K562 (cell line): Measurements from ENCODE around the gene EFCAB9. TPM values are rescaled to one million over a fixed set of nuclear protein-coding genes. Genes with fewer than 3 reads are reported as not detected.

Source experiments
- CEBPB ChIP-seq: fragments of 450-650 bp; IDR thresholded peaks from 2 replicates; pipeline ENCODE4 v1.6.1; 2016; ENCODE audit warnings: missing genetic modification characterization, missing compliant biosample characterization
- DIDO1 ChIP-seq: fragments of 450-650 bp; IDR thresholded peaks from 2 replicates; pipeline ENCODE4 v1.6.1; 2016; ENCODE audit warnings: low read depth, missing biosample characterization, missing genetic modification characterization
- E2F1 ChIP-seq: sonication (generic); formaldehyde crosslinking; IDR thresholded peaks from 2 replicates; pipeline ENCODE4 v1.8.1; 2023; ENCODE audit warnings: mild to moderate bottlenecking, missing genetic modification reagents, moderate library complexity
- ESRRA ChIP-seq: fragments of 450-650 bp; IDR thresholded peaks from 2 replicates; pipeline ENCODE4 v1.6.1; 2014; ENCODE audit warnings: low read depth, mild to moderate bottlenecking, moderate library complexity, borderline replicate concordance
- ETS2 ChIP-seq: IDR thresholded peaks from 2 replicates; pipeline ENCODE4 v1.6.1; 2016; ENCODE audit warnings: borderline replicate concordance, missing genetic modification characterization, mild to moderate bottlenecking, moderate library complexity, missing compliant biosample characterization; ENCODE audit not compliant: poor library complexity, severe bottlenecking
- GABPA ChIP-seq: fragments of 200-800 bp; sonication (Bioruptor generic); conservative IDR thresholded peaks from 2 replicates; pipeline ENCODE4 v1.6.1; 2016; ENCODE audit warnings: low read depth, missing genetic modification characterization, missing compliant biosample characterization
- GABPB1 ChIP-seq: sonication (generic); formaldehyde crosslinking; IDR thresholded peaks from 2 replicates; pipeline ENCODE4 v1.8.0; 2022; ENCODE audit warnings: mild to moderate bottlenecking, missing genetic modification reagents
- GTF2F1 ChIP-seq: IDR thresholded peaks from 2 replicates; pipeline ENCODE4 v1.6.1; 2011; ENCODE audit warnings: low read depth, low read length, improper control_type of control experiment
- L3MBTL2 ChIP-seq: fragments of 450-650 bp; IDR thresholded peaks from 2 replicates; pipeline ENCODE4 v1.6.1; 2016; ENCODE audit warnings: mild to moderate bottlenecking, moderate library complexity
- MLLT1 ChIP-seq, 2 experiments: fragments of 450-650 bp; IDR thresholded peaks; 2 replicates each; pipeline ENCODE4 v1.6.1; 2016
- MTA2 ChIP-seq: fragments of 450-650 bp; IDR thresholded peaks from 2 replicates; pipeline ENCODE4 v1.6.1; 2016; ENCODE audit warnings: low read depth
- NFE2 ChIP-seq: IDR thresholded peaks from 2 replicates; pipeline ENCODE4 v1.6.1; 2014; ENCODE audit warnings: antibody characterized with exemption, low read depth
- NRF1 ChIP-seq, 2 experiments: fragments of 450-650 bp; IDR thresholded peaks in 1 of 2; conservative IDR thresholded peaks in 1 of 2; 2 replicates each; pipeline ENCODE4 v1.6.1; 2014; ENCODE audit warnings: mild to moderate bottlenecking in 2 of 2
- PHTF2 ChIP-seq: fragments of 250-450 bp; sonication (Bioruptor Pico); IDR thresholded peaks from 2 replicates; pipeline ENCODE4 v1.5.0; 2021; ENCODE audit warnings: mild to moderate bottlenecking
- POLR2B ChIP-seq: fragments of 450-650 bp; IDR thresholded peaks from 2 replicates; pipeline ENCODE4 v1.6.1; 2018; ENCODE audit warnings: low read depth; ENCODE audit not compliant: partially characterized antibody
- RCOR1 ChIP-seq, 2 experiments: IDR thresholded peaks; 2 replicates each; pipeline ENCODE4 v1.6.1; 2012; ENCODE audit warnings: low read depth in 2 of 2, low read length in 2 of 2, borderline replicate concordance in 1 of 2, improper control_type of control experiment in 1 of 2
- SMARCA5 ChIP-seq: fragments of 450-650 bp; IDR thresholded peaks from 2 replicates; pipeline ENCODE4 v1.6.1; 2016
- TCF3 ChIP-seq: sonication (generic); formaldehyde crosslinking; IDR thresholded peaks from 2 replicates; pipeline ENCODE4 v1.4.0; 2020; ENCODE audit warnings: mild to moderate bottlenecking, missing genetic modification reagents
- ZC3H8 ChIP-seq: fragments of 450-650 bp; IDR thresholded peaks from 2 replicates; pipeline ENCODE4 v1.6.1; 2017
- ZNF121 ChIP-seq: sonication (generic); formaldehyde crosslinking; conservative IDR thresholded peaks from 2 replicates; pipeline ENCODE4 v1.8.0; 2022; ENCODE audit warnings: missing genetic modification reagents
- ZNF165 ChIP-seq: fragments of 250-450 bp; sonication (Bioruptor Pico); IDR thresholded peaks from 2 replicates; pipeline ENCODE4 v1.4.0; 2020; ENCODE audit warnings: borderline replicate concordance
- ZNF395 ChIP-seq: fragments of 200-800 bp; sonication (Bioruptor generic); IDR thresholded peaks from 2 replicates; pipeline ENCODE4 v1.6.1; 2017; ENCODE audit warnings: missing genetic modification characterization, missing compliant biosample characterization
- ZNF511 ChIP-seq: sonication (generic); formaldehyde crosslinking; IDR thresholded peaks from 2 replicates; pipeline ENCODE4 v1.8.0; 2022; ENCODE audit warnings: mild to moderate bottlenecking, missing genetic modification reagents
- ZNF583 ChIP-seq: fragments of 250-450 bp; sonication (Bioruptor Pico); IDR thresholded peaks from 2 replicates; pipeline ENCODE4 v1.4.0; 2020
- polyA plus RNA-seq, 8 experiments: library from polyadenylated mRNA; depleted of rRNA in 4 of 8; stranded (reverse) in 5 of 8; unstranded in 3 of 8; fragments of >200 nt; fragmentation: Nextera tagmentation in 2 of 8; fragmentation: Illumina TruSeq in 1 of 8; extraction: Ambion mirVana in 2 of 8; extraction: Trizol in 1 of 8; gene quantifications; 2 replicates each; pipeline versions ENCODE4 v1.2.1 to v1.2.3, GENCODE V29; 2011 to 2014; ENCODE audit warnings: inconsistent platforms in 1 of 8, missing spikeins in 1 of 8
- total RNA-seq, 7 experiments: library from RNA; depleted of rRNA in 6 of 7; stranded (reverse); fragments of >200 nt in 6 of 7; fragmentation: Illumina TruSeq in 2 of 7; extraction: Trizol in 2 of 7; gene quantifications; 2 replicates each; pipeline versions ENCODE4 v1.2.1 to v1.2.3, GENCODE V29; 2011 to 2021; ENCODE audit warnings: low replicate concordance in 1 of 7

Gene EFCAB9
- total and polyA plus RNA-seq, 9 of the 15 experiments (the other 6 are each of a cell fraction or from before 2014, with no cell fraction given) = not detected

GRCh38 chr5:172150514-172151425, 43.2 kb upstream of the EFCAB9 start (continued):
- TF ChIP-seq ESRRA = peak; percentile 93; the same call in 1 of the 2 replicates
- no peak for TF ChIP-seq ZNF121
- TF ChIP-seq NRF1 (conservative IDR thresholded peaks at IDR 0.05 in 1 of 2, IDR thresholded peaks at IDR 0.05 in 1 of 2) = 0 out of 4 replicates have a peak, but pooled peaks have one; percentile 24 to 41
- peak in 1 of 2 experiments; percentile 41; a peak in 1 of 4 replicates for TF ChIP-seq MLLT1 (IDR thresholded peaks at IDR 0.05)
- TF ChIP-seq SMARCA5 = peak; percentile 56; the same call in 1 of the 2 replicates
- TF ChIP-seq ZNF511 (CRISPR knock-in tag) = no peak
- peak; percentile 21 to 91; a peak in 2 of 4 replicates for TF ChIP-seq RCOR1 (IDR thresholded peaks at IDR 0.05; ENCODE audit: borderline replicate concordance in 1 of 2, low read depth in 2 of 2, low read length in 2 of 2)
- TF ChIP-seq GTF2F1 = no peak
- TF ChIP-seq DIDO1 (tag) = no peak
- TF ChIP-seq E2F1 (CRISPR knock-in tag) = no peak
- peak; percentile 39; the same call in 1 of the 2 replicates for TF ChIP-seq CEBPB
- TF ChIP-seq ETS2 = no peak
- TF ChIP-seq PHTF2 = no peak
- no peak for TF ChIP-seq POLR2B
- TF ChIP-seq ZNF165 (CRISPR knock-in tag) = no peak
- TF ChIP-seq ZNF395 (CRISPR knock-in tag) = peak; percentile 36; the same call in 1 of the 2 replicates
- peak; percentile 58 for TF ChIP-seq GABPA (tag)
- TF ChIP-seq L3MBTL2 = peak; percentile 84
- TF ChIP-seq NFE2 = peak; percentile 11; the same call in 1 of the 2 replicates
- no peak for TF ChIP-seq ZNF583 (CRISPR knock-in tag)
- TF ChIP-seq GABPB1 = peak; percentile 61; the same call in 1 of the 2 replicates
- TF ChIP-seq TCF3 (CRISPR knock-in tag) = no peak
- TF ChIP-seq ZC3H8 = no peak
- TF ChIP-seq MTA2 = no peak
